Esophagus muscularis mucosa (tissue), 4 donors: Measurements from ENCODE around the gene DHX32.

Experiments
- EP300 ChIP-seq: sonication (generic); formaldehyde crosslinking; IDR thresholded peaks from one replicate; pipeline ENCODE4 v1.6.1; 2017; ENCODE audit warnings: antibody characterized with exemption
- POLR2A ChIP-seq: fragments of 450-650 bp; IDR thresholded peaks from one replicate; pipeline ENCODE4 v1.6.1; 2017; ENCODE audit warnings: antibody characterized with exemption, moderate library complexity, mild to moderate bottlenecking, low read depth
- POLR2AphosphoS5 ChIP-seq, 2 donors: sonication (generic); formaldehyde crosslinking; IDR thresholded peaks; one replicate each; pipeline ENCODE4 v1.6.1; 2017; ENCODE audit warnings: antibody characterized with exemption in 2 of 2
- TF ChIP-seq, protein P1 (sequence below), 3 experiments: fragments of 200-600 bp in 2 of 3; fragments of 450-650 bp in 1 of 3; sonication (generic) in 2 of 3; IDR thresholded peaks; one replicate each; pipeline ENCODE4 v1.5.1; 2017 to 2019; ENCODE audit warnings: antibody characterized with exemption in 3 of 3, mild to moderate bottlenecking in 2 of 3, moderate library complexity in 1 of 3

DNA sequence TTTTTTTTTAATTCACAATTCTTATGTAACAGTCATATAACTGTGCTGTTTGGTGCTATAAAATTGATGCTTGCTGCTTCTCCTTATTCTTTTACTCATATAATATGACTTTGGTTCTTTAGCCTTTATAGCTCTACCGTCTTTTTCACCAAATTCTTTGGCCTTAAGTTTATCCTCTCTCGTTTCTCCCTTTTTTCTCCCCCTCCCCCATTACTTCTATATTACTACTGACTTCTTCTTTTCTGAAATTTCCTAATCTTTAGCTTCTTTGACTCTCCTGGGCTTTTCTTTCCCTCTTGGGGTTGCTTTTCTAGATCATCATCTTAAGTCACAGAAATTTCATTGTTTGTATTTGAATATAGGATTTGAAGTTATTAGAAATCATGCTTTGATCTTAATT lies 54.0 kb downstream of the DHX32 start:
- TF ChIP-seq EP300 (no peak), POLR2A (no peak), POLR2AphosphoS5 (IDR thresholded peaks at IDR 0.05) (no peak)
- TF ChIP-seq, protein P1, sequence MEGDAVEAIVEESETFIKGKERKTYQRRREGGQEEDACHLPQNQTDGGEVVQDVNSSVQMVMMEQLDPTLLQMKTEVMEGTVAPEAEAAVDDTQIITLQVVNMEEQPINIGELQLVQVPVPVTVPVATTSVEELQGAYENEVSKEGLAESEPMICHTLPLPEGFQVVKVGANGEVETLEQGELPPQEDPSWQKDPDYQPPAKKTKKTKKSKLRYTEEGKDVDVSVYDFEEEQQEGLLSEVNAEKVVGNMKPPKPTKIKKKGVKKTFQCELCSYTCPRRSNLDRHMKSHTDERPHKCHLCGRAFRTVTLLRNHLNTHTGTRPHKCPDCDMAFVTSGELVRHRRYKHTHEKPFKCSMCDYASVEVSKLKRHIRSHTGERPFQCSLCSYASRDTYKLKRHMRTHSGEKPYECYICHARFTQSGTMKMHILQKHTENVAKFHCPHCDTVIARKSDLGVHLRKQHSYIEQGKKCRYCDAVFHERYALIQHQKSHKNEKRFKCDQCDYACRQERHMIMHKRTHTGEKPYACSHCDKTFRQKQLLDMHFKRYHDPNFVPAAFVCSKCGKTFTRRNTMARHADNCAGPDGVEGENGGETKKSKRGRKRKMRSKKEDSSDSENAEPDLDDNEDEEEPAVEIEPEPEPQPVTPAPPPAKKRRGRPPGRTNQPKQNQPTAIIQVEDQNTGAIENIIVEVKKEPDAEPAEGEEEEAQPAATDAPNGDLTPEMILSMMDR (IDR thresholded peaks at IDR 0.05) = no peak
